ENCODE results near the gene SEMA4D.

DNA sequence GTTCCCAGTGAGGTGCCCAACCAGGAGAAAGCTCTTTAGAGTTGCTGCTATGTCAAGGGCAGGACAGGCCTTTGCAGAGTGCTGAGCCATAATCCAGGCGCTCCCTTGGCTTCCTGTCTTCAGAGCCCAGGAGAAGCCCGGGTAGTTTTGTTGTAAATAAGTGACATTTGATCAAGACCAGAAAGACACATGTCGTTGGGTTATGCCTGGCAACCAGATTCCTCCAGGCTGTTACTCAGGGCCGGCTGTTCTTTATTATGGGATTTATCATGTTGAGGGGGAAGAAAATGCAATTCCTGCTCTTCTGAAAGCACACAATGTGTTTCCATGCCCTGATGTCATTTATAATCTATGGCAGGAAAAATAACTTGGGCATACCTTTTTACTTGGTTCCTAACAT lies 39.3 kb upstream of the SEMA4D start:
- no peak for TF ChIP-seq CTCF (conservative IDR thresholded peaks at IDR 0.05; ENCODE audit: low read length)
- TF ChIP-seq EZH2phosphoT487 (IDR thresholded peaks at IDR 0.05; ENCODE audit: borderline replicate concordance), result no peak
